ENCODE data around the gene PPP2R5C.

- TF ChIP-seq CTCF (IDR thresholded peaks at IDR 0.05; ENCODE audit: borderline replicate concordance, extremely low read depth, low read length, poor library complexity, severe bottlenecking) (no peak), EZH2 (IDR thresholded peaks at IDR 0.05; ENCODE audit: borderline replicate concordance, low read depth, low read length, severe bottlenecking) (no peak)
Observed at GRCh38 chr14:101975231-101975630, 213.7 kb downstream of the PPP2R5C start.

Measured in DND-41 (cell line).